DOHH2 (cell line): ENCODE measurements around the gene TNIP2.

Source experiments
- H3F3A ChIP-seq: fragments of 200-600 bp; sonication (generic), shearing (Covaris generic); 2 replicates; pipeline ENCODE4 v1.6.0; 2016; ENCODE audit warnings: antibody characterized with exemption, mild to moderate bottlenecking; ENCODE audit not compliant: control insufficient read depth, insufficient read depth
- H3K27ac ChIP-seq: fragments of 200-600 bp; sonication (generic); 2 replicates; pipeline ENCODE4 v1.5.1; 2014; ENCODE audit warnings: low read depth, mild to moderate bottlenecking, low read length, moderate library complexity
- H3K27me3 ChIP-seq: fragments of 200-600 bp; sonication (generic); 2 replicates; pipeline ENCODE4 v1.6.1; 2014; ENCODE audit warnings: mild to moderate bottlenecking, low read length, mixed read lengths; ENCODE audit not compliant: control insufficient read depth
- H3K36me3 ChIP-seq: fragments of 200-600 bp; sonication (generic); 2 replicates; pipeline ENCODE4 v1.6.1; 2014; ENCODE audit warnings: mild to moderate bottlenecking, low read length, moderate library complexity, mixed read lengths; ENCODE audit not compliant: control insufficient read depth
- H3K4me1 ChIP-seq: fragments of 200-600 bp; sonication (generic); 2 replicates; pipeline ENCODE4 v1.6.1; 2014; ENCODE audit warnings: mild to moderate bottlenecking, low read length, mixed read lengths; ENCODE audit not compliant: control insufficient read depth
- H3K4me2 ChIP-seq: fragments of 200-600 bp; sonication (generic); 2 replicates; pipeline ENCODE4 v1.6.0; 2014; ENCODE audit warnings: mild to moderate bottlenecking, low read length, moderate library complexity
- H3K4me3 ChIP-seq: fragments of 200-600 bp; sonication (generic); 2 replicates; pipeline ENCODE4 v1.5.1; 2014; ENCODE audit warnings: mild to moderate bottlenecking, low read length, mixed read lengths
- H3K79me2 ChIP-seq: fragments of 200-600 bp; sonication (generic); 2 replicates; pipeline ENCODE4 v1.6.1; 2014; ENCODE audit warnings: mild to moderate bottlenecking, low read length, mixed read lengths; ENCODE audit not compliant: control insufficient read depth
- H3K9me2 ChIP-seq: fragments of 200-600 bp; sonication (generic); replicated peaks from 2 replicates; pipeline ENCODE4 v1.6.1; 2014; ENCODE audit warnings: mild to moderate bottlenecking, low read length, mixed read lengths; ENCODE audit not compliant: control insufficient read depth
- H3K9me3 ChIP-seq: fragments of 200-600 bp; sonication (generic); 2 replicates; pipeline ENCODE4 v1.6.1; 2014; ENCODE audit warnings: antibody characterized with exemption, low read length, mixed read lengths; ENCODE audit not compliant: control insufficient read depth, insufficient read depth
- H4K20me1 ChIP-seq: fragments of 200-600 bp; sonication (generic); 2 replicates; pipeline ENCODE4 v1.6.0; 2014; ENCODE audit warnings: low read depth, mild to moderate bottlenecking, antibody characterized with exemption, low read length, moderate library complexity; ENCODE audit not compliant: control insufficient read depth, insufficient read depth
- EZH2phosphoT487 ChIP-seq: fragments of 200-600 bp; sonication (generic); IDR thresholded peaks from 2 replicates; pipeline ENCODE4 v1.6.1; 2017; ENCODE audit warnings: borderline replicate concordance, mild to moderate bottlenecking, antibody characterized with exemption, low read length, moderate library complexity, mixed read lengths
- TF ChIP-seq, protein P1 (sequence below): fragments of 200-600 bp; sonication (generic); IDR thresholded peaks from one replicate; pipeline ENCODE4 v1.5.1; 2014; ENCODE audit warnings: antibody characterized with exemption, mild to moderate bottlenecking, low read depth, low read length; ENCODE audit not compliant: poor library complexity, severe bottlenecking

TNIP2 gene

GRCh38 chr4:2696423-2696822 is 59.7 kb downstream of the TNIP2 start:
- Histone ChIP-seq H3K36me3 (peaks cover 86% of the 10 kb centered on the region), H3K4me2 (peak overlapping the region; percentile 78), H4K20me1 (no peaks in the 10 kb centered on the region), H3K9me3 (no peaks in the 10 kb centered on the region), H3F3A (peaks cover 17% of the 10 kb centered on the region), H3K4me3 (peak overlapping the region; percentile 56), H3K9me2 (no peaks in the 10 kb centered on the region), H3K27me3 (no peaks in the 10 kb centered on the region), H3K4me1 (peaks cover 60% of the 10 kb centered on the region), H3K27ac (peak overlapping the region; percentile 94), H3K79me2 (peaks cover 7% of the 10 kb centered on the region)
- TF ChIP-seq EZH2phosphoT487, result no peak
- TF ChIP-seq, protein P1, sequence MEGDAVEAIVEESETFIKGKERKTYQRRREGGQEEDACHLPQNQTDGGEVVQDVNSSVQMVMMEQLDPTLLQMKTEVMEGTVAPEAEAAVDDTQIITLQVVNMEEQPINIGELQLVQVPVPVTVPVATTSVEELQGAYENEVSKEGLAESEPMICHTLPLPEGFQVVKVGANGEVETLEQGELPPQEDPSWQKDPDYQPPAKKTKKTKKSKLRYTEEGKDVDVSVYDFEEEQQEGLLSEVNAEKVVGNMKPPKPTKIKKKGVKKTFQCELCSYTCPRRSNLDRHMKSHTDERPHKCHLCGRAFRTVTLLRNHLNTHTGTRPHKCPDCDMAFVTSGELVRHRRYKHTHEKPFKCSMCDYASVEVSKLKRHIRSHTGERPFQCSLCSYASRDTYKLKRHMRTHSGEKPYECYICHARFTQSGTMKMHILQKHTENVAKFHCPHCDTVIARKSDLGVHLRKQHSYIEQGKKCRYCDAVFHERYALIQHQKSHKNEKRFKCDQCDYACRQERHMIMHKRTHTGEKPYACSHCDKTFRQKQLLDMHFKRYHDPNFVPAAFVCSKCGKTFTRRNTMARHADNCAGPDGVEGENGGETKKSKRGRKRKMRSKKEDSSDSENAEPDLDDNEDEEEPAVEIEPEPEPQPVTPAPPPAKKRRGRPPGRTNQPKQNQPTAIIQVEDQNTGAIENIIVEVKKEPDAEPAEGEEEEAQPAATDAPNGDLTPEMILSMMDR, result no peak

DNA sequence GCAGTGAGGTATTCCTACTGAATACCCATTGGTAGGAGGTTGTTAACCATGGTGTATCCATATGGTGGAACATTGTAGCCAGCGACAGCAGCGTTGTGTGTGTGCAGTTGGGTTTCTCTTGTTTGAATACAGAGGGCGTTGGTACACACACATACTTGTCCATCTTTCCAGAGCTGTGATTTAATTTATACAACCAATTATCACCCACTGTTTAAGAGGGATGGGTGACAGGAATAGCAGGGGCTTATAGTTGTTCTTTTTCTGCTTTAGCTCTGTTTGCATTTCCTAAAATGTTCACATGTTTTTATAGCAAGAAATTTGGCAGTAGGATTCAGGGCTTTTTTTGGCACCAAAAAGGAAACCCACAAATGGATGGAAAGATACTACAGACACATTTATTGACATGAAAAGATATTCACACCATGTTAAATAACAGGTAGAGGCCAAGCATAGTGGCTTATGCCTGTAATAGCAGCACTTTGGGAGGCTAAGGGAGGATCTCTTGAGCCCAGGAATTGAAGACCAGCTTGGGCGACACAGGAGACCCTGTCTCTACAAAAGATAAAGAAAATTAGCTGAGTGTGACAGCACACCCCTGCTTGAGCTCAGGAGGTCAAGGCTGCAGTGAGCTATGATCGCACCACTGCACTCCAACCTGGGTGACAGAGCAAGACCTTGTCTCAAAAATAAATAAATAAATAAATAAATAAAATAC is 60.6 kb downstream of the TNIP2 start:
- Histone ChIP-seq H3K27me3 (no peaks in the 10 kb centered on the region), H3K79me2 (peaks cover 7% of the 10 kb centered on the region), H3K4me3 (peak overlapping the region; percentile 62), H4K20me1 (no peaks in the 10 kb centered on the region), H3K9me3 (no peaks in the 10 kb centered on the region), H3K36me3 (peaks cover 86% of the 10 kb centered on the region), H3K4me2 (peak overlapping the region; percentile 78), H3K9me2 (no peaks in the 10 kb centered on the region), H3K4me1 (peaks cover 69% of the 10 kb centered on the region), H3K27ac (peak overlapping the region; percentile 94), H3F3A (peaks cover 20% of the 10 kb centered on the region)
- no peak for TF ChIP-seq EZH2phosphoT487
- TF ChIP-seq, protein P1, result peak; percentile 11

- H3K27me3 ChIP-seq, result no peaks in the 10 kb centered on the region
- H3K36me3 ChIP-seq, result peaks cover 85% of the 10 kb centered on the region
- peak overlapping the region; percentile 62 for H3K4me3 ChIP-seq
- TF ChIP-seq EZH2phosphoT487, result no peak
- TF ChIP-seq, protein P1, result no peak
- H4K20me1 ChIP-seq, result no peaks in the 10 kb centered on the region
- H3K79me2 ChIP-seq, result peaks cover 7% of the 10 kb centered on the region
- peak overlapping the region; percentile 94 for H3K27ac ChIP-seq
- H3K9me2 ChIP-seq, result no peaks in the 10 kb centered on the region
- H3K4me1 ChIP-seq, result peaks cover 77% of the 10 kb centered on the region
- peaks cover 23% of the 10 kb centered on the region for H3F3A ChIP-seq
- H3K4me2 ChIP-seq, result peak overlapping the region; percentile 78
- H3K9me3 ChIP-seq, result no peaks in the 10 kb centered on the region
Observed at GRCh38 chr4:2694691-2695090, 61.4 kb downstream of the TNIP2 start.
